Renal cortical epithelial cell (primary cell): ENCODE results near the gene TUBD1. TPM values are rescaled to one million over a fixed set of nuclear protein-coding genes. Genes with fewer than 3 reads are reported as not detected.
"Not testable (repeated sequence)": the region's sequence is repeated elsewhere in the genome, so short reads cannot be mapped to it uniquely, and the experiment has no call there.

Source experiments
- DNase-seq: peaks from one replicate; pipeline ENCODE4 v3.0.0-alpha.2; 2011; ENCODE audit warnings: low read depth
- total RNA-seq: library from RNA; depleted of rRNA; stranded (reverse); fragments of >200 nt; gene quantifications from 2 replicates; pipeline ENCODE4 v1.2.3, GENCODE V29; 2014

The TUBD1 gene, protein sequence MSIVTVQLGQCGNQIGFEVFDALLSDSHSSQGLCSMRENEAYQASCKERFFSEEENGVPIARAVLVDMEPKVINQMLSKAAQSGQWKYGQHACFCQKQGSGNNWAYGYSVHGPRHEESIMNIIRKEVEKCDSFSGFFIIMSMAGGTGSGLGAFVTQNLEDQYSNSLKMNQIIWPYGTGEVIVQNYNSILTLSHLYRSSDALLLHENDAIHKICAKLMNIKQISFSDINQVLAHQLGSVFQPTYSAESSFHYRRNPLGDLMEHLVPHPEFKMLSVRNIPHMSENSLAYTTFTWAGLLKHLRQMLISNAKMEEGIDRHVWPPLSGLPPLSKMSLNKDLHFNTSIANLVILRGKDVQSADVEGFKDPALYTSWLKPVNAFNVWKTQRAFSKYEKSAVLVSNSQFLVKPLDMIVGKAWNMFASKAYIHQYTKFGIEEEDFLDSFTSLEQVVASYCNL
- total RNA-seq = 4.3 and 14.5 TPM in 2 replicates

DNA sequence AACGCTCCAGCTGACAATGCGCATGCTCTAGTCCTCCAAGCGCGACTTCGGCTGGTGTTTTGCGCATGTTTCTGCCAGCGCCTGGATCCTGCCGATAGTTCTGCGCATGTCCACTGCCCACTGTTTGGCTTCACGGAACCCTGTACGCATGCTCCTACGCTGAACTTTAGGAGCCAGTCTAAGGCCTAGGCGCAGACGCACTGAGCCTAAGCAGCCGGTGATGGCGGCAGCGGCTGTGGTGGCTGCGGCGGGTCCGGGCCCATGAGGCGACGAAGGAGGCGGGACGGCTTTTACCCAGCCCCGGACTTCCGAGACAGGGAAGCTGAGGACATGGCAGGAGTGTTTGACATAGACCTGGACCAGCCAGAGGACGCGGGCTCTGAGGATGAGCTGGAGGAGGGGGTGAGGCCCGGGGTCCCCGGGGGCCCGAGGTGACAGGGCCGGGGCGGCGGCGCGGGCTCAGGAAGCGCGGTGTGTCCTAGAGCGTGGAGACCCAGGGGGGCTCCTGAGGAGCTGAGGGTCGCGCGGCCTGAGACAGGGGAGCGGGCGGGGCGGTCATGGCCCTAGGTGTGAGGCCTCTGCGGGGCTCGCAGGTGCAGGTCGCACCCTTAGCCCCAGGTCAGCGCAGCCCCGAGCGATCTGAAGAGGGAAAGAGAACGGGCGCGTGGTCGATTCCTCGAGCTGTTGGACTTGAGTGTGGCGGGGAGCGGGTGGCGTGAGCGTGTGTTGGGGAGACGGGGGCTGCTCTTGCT, at the start of gene TUBD1, which contains the start of gene RPS6KB1:
Gene TUBD1 (minus strand): TSS at position 20 of the 752 bp plus-strand sequence. CDS start 1,941 bp downstream, outside the sequence.
Gene RPS6KB1 (plus strand): TSS at position 198 of the 752 bp plus-strand sequence. CDS start 64 bp downstream, at position 262.
- no peak for DNase-seq

DNA sequence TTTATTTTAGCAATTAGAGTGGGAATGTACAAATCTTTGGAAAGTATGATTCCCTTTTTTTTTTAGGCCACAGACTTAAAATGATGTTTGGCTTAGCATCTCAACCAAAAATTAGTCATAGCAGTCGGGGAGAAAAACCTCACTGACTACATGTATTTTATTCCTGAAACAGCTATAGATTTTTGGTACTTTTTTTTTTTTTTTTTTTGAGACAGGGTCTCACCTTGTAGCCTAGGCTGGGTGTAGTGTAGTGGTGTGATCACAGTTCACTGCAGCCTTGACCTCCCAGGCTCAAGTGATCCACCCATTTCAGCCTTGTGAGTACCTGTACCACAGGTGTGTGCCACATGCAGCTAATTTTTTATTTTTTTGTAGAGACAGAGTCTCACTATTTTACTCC, 48.4 kb upstream of the TUBD1 start:
- DNase-seq = no peak

DNA sequence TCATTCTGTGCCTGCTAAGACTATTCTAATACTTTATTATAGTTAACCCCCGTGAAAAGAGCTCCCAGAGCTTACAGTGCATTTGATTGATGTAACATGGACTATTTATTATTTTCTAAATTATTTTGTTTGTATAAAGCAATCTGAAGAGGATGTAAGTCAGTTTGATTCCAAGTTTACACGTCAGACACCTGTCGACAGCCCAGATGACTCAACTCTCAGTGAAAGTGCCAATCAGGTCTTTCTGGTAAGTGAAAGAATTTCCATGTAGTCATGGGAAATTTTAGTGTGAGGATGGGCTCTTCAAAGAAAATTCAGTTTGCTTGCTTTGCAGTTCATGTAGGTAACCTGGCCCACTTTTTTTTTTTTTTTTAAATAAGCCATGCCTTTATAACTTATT, 48.0 kb upstream of the TUBD1 start:
- peak; percentile 7 for DNase-seq

DNA sequence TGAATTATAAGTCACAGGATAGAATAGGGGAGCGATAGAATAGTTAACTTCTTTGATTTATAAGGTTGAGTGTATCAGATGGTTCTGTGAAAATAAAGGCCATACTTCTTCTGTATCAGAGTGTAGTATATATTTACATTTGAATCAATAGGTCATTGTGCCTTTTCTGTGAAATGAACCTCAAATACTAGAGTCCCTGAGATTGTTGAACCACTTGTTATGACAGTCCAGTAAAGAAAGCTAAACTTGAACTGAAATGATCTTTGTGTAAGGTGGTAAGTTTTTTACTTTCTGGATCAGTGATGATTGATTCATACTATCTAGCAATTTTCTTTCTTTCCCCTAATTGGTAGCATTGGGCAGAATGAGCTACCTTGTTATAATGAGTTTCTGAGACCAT, 40.6 kb upstream of the TUBD1 start:
- not testable (repeated sequence) for DNase-seq

DNA sequence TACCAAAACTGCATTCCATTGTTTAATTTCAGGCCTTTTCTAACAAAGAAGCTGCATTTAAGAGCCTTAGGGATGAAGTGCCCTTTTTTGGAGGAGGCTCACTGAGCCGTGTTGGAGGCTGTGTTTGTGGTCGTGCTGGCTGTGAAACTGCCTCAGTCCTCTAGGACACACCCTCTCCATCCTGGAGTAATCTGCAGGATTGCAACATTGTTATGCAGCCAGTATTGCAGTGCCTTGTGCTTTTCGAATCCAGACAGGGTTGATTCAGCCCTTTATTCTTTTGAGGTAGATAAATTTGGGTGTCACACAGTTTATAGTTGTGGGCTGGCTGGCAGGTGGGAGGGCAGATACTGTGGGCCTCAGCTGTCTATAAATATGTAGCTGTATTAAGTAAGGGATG, 38.0 kb upstream of the TUBD1 start:
- peak; percentile 68 for DNase-seq

DNA sequence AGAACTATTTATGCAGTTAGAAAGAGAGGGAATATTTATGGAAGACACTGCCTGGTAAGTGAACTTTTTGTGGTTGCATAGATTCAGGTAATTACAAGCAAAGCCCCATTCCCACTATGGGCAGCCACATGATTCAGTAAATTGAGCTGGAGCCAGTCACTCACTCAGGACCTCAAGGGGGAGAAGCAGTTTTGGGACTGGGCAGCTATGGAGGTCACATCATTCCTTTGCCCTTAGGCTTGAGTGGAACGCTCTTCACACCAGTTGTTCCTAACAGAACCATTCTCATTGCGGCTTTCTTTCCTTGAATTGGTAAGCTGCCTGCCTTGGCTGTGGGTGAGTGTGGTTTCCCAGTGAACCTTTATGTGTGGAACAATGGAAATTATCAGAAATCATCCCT, 37.4 kb upstream of the TUBD1 start:
- not testable (repeated sequence) for DNase-seq

DNA sequence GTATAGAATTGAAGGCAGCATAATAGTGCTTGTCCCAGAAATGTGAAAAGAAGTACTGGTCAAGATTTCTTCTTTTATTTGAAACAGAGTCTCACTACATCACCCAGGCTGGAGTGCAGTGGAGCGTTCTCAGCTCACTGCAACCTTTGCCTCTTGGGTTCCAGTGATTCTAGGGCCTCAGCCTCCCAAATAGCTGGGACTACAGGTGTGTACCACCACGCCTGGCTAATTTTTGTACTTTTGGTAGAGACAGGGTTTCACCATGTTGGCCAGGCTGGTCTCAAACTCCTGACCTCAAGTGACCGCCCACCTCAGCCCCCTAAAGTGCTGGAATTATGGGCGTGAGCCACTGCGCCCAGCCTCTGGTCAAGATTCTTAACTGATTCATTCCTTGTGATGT, 27.9 kb upstream of the TUBD1 start:
- not testable (repeated sequence) for DNase-seq

DNA sequence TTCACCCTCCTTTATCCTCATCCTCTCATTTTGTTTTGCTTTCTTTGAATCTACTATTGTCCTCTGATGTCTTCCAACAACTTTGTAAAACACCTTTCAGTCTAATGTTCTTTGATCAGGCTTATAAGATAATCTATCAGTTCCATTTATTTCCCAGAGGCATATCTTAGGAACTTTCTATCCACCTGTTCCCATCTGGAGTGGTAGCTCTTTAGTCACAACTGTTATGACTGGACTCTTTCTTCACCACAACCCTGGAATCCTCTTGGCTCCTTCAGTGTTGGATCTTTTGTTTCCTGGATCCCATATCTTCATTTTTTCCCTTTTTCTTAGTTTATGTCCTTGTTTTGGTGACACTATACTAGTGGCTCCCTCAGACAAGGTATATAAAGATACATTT, 23.7 kb upstream of the TUBD1 start:
- DNase-seq = no peak

DNA sequence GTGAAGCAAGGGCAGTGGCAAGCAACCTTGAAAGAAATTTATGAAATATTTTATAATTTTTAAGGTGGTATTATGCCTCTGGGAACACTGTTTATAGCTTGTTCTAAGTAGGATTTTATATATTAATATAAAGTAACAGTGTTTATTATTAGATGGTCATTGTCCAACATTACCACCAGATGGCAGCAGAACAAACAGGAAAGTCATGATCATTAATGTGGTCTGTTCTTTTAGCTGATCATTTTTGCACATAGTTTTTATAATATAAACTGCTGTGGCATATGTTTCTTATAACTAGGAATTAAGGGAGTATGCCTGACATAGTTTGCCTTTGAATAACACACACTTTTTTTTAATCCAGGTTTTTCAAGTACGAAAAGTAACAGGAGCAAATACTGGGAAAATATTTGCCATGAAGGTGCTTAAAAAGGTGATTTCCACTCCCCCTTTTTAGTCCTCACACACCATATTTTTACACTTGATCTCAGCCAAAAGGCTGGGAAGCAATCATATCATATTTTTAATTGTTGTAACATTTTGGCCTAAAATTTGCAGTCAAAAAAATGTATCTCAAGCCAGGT, 21.6 kb upstream of the TUBD1 start:
- DNase-seq = peak; percentile 56

DNA sequence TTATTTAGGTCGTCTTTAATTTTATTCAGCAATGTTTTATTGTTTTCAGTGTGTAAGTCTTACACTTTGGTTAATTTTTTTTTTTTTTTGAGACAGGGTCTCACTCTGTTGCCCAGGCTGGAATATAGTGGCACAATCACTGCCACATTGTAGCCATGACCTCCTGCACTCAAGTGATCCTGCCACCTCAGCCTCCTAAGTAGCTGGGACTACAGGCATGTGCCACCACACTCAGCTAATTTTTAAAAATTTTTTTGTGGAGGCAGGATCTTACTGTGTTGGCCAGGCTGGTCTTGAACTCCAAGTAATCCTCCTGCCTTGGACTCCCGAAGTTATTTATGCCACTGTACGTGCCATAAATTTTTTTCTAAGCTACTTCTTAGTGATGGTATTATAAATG, 14.7 kb upstream of the TUBD1 start:
- DNase-seq = no peak

DNA sequence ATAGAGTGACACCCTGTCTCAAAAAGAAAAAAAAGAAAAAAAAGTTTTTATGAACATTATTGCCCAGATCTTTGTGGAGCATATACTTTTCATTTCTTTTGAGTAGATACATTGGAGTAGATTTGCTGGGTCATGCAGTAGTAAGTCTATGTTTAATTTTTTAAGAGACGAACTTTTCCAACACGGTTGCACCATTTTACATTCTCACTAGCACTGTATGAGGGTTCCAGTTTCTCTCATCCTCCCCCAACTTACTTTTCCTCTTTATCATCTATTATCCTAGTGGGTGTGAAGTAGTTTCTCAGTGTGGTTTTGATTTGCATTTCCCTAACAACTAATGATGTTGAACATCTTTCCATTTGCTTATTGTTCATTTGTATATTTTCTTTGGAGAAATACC, 10.7 kb upstream of the TUBD1 start:
- DNase-seq = no peak

DNA sequence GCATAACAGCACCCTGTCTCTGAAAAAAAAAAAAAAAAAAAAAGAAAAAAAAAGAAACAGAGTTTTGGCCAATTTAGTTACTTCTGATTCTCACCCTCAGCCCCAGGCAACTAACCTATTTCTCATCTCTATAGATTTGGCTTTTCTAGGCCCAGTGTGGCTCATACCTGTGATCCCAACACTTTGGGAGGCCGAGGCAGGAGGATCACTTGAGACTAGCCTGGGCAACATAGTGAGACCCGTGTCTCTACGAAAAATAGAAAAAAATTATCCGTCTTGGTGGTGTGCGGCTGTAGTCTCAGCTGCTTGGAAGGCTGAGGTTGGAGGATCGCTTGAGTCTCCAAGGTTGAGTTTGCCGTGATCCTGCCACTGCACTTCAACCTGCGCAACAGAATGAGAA, 8.9 kb upstream of the TUBD1 start:
- no peak for DNase-seq

DNA sequence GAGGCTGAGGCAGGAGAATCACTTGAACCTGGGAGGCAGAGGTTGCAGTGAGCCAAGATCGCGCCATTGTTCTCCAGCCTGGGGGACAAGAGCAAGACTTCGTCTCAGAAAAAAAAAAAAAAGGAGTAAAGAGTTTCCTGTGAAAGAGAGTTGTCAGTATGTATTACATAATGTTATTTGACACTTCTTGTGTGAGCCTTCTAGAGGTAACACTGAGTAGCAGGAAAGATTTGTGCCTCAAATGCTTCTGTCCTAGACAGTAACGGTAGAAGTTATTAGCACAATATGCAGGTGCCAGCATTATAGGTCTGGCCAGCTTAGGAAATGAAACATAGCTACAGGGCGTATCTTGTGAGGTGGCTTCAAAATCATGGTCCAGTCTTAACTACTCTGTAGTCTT, 6.4 kb upstream of the TUBD1 start:
- no peak for DNase-seq

DNA sequence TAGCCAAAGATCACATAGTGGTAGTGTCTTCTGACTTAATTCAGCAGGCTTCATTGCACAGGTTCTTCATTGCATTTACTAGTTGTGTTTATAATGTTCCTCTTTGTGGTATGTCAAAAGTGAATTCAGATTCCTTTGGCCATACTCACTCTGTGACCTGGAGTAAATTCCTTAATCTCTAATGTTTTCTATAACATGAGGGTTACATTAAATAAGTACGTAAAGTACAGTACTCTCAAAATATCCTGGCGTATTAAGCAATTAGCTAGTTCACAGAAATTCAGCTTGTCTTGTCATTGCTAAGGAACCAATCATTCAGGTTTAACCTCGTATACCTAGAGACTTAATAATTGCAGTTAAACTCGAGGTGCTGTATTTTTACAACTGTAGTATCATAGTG, 4.3 kb upstream of the TUBD1 start:
- DNase-seq = no peak

DNA sequence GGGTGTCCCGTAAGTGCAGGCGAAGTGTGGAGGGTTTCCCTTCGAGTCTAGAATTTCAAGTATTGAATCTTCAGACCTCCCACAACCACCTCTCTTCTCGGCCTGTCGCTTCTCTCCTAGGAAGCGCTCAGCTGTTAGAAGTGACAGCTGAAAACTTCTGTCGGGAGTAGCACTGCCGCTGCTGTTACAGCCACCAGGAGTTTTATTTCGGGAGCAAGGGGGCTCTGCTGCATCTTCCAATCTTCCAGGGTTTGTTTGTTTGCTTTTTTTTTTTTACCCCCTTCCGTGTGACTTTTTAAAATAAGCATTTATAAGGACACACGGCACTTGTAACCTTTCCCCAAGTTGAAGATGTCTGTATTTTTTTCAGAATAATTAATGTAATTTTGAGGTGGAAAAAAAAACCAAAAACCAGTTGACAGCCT, 945 bp upstream of the TUBD1 start:
- DNase-seq = peak; percentile 16

DNA sequence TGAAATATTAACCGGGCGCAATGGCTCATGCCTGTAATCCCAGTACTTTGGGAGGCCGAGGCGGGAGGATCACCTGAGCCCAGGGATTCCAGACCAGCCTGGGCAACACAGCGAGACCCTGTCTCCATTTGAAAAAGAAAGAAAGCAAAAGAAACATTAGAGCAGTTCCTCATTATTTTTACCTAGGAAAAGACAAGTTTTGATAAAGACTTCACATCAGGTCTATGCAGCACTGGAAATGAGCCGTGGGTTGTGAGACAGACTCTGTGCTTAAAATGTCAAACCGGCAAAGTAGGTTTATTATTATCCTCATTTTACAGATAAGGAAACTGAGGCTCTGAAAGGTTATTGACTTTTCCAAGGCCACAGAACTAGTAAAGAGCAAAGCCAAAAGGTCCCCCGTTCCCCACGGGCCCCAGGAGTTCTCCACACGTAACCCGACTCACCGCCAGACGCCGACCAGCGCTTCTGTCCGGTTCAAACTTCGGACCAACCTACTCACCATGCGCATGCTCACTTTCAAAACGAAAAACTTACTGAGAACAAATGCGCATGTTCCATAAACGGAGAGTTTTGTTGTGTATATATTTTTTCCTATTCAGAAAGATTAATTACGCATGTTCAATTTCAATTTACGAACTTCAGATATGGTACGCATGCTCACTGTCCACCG, 356 bp downstream of the TUBD1 start:
- DNase-seq = peak; percentile 99

DNA sequence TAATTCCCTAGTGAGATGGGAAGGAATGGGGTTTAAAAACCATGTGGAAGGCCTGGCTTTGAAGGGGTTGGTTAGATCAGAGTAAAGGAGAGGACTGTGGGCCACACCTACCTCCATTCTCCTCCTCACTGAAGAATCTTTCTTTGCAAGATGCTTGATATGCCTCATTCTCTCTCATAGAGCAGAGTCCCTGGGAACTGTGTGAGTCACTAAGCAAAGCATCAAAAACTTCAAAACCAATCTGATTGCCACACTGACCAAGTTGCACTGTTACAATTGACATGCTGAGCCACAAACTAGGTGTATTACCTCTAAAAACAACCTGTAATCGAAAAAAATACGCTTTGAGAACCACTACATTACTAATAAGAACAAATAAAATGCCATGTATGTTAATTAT, 2.0 kb downstream of the TUBD1 start:
- DNase-seq = peak; percentile 65

DNA sequence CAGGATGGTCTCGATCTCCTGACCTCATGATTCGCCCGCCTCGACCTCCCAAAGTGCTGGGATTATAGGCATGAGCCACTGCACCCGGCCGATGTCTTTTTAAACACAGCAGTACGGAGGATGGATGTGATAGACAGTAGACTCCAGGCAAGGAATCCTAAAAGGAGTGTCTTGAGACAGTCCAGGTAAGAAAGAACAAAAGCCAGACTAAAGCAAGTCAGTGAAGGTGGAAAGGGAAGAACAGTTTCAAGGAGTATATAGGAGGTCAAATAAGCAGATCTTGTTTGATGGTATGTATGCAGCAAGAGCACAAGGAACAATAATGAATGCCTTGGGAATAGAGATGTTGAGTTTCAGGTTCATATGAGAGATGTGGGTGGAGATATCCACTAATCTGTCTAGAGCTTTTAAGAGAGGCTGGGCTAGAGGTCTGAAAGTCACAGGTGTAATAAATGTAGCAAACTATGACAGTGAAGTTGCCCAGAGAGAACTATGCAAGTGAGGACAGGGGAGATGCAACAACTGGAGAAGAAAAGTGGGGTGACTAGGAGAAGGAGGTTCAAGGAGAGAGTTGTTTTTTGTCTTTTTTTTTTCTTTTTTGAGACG, 4.5 kb downstream of the TUBD1 start:
- no peak for DNase-seq

DNA sequence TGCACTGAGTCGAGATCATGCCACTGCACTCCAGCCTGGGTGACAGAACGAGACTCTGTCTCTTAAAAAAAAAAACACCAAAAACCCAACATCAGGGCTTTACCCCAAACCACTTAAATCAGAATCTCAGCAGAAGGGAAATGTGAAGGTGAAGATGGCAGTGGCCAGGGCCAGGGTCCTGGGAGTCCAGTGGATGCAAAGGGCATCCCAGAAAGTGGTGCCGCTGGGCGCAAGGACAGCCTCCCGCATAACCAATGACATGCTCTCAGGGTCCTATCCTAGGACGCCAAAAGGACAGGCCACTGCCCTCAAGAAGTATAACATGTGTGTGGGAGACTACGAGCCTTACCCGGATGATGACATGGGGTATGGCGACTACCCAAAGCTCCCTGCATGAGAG, 7.9 kb downstream of the TUBD1 start:
- DNase-seq = no peak

DNA sequence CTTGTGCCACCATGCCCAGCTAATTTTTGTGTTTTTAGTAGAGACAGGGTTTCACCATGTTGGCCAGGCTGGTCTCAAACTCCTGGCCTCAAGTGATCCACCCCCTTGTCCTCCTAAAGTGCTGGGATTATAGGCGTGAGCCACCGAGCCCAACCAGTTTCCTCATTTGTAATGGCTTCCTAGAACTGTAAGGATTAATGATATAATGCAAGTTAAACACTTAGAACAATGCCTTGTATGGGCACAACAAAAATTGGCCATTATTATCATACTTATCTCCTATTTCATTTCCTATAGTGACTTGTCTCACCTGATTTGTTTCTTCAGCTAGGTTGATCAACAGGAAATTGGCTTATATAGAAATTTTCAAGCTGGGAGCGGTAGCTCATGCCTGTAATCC, 14.1 kb downstream of the TUBD1 start:
- DNase-seq = no peak

DNA sequence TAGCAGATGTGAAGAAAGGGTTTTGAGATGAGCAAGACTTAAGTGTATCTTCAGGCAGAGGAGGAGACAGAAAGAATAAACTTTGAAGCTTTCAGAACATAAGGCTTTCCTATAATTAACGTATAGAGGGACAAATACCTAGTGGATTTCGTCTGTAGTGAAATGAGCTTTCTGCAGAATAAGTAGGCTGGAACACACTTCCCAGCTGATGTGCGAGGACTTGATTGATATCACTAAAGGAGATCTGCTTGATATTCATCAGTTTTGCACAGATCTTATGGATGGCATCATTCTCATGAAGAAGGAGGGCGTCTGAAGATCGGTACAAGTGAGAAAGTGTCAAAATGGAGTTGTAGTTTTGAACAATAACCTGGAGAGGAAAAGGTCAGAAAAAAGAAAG, 14.8 kb downstream of the TUBD1 start:
- no peak for DNase-seq

DNA sequence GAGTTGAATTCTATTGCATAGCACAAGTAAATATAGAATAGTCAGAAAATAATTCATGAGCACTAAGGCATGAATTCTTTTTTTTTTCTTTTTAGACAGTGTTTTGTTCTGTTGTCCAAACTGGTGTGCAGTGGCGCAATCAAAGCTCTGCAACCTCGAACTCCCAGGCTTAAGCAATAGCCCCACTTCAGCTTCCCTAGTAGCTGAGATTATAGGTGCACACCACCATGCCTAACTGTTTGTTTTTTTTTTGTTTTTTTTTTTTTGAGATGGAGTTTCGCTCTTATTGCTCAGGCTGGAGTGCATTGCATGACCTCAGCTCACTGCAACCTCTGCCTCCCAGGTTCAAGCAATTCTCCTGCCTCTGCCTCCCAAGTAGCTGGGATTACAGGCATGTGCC, 16.6 kb downstream of the TUBD1 start:
- no peak for DNase-seq
